ENCODE data around the gene ZNF804A.

- TF ChIP-seq POLR2A (IDR thresholded peaks at IDR 0.05) = no peak
- no peak for TF ChIP-seq CTCF (IDR thresholded peaks at IDR 0.05)
Observed at GRCh38 chr2:184696644-184697043, 98.3 kb downstream of the ZNF804A start.

Measured in lower leg skin (tissue), 3 donors.